Chondrocyte (in vitro differentiated cells): Measurements from ENCODE around the gene ADD3. TPM values are rescaled to one million over a fixed set of nuclear protein-coding genes. Genes with fewer than 3 reads are reported as not detected.
"Not testable (repeated sequence)": the region's sequence is repeated elsewhere in the genome, so short reads cannot be mapped to it uniquely, and the experiment has no call there.

ENCODE experiments used
- DNase-seq: peaks from one replicate; pipeline ENCODE4 v3.0.0; 2021; ENCODE audit warnings: mixed read lengths, low spot score
- H3K27ac Mint-ChIP-seq: one replicate; pipeline ENCODE4 v1.8.0; 2021; ENCODE audit warnings: mild to moderate bottlenecking, moderate library complexity, mixed read lengths; ENCODE audit not compliant: unreplicated experiment
- H3K27me3 Mint-ChIP-seq: 2 replicates; pipeline ENCODE4 v1.8.0; 2021; ENCODE audit warnings: low read depth, mixed read lengths
- H3K36me3 Mint-ChIP-seq: 2 replicates; pipeline ENCODE4 v1.8.0; 2021; ENCODE audit warnings: low read depth, mixed read lengths
- H3K4me1 Mint-ChIP-seq: 2 replicates; pipeline ENCODE4 v1.8.0; 2021; ENCODE audit warnings: low read depth, mild to moderate bottlenecking, mixed read lengths
- H3K4me3 Mint-ChIP-seq: one replicate; pipeline ENCODE4 v1.8.0; 2021; ENCODE audit warnings: mild to moderate bottlenecking, moderate library complexity, mixed read lengths; ENCODE audit not compliant: unreplicated experiment
- H3K9me3 Mint-ChIP-seq: 2 replicates; pipeline ENCODE4 v1.8.0; 2021; ENCODE audit warnings: low read depth, mixed read lengths
- total RNA-seq: library from RNA; stranded (reverse); gene quantifications from 3 replicates; pipeline ENCODE4 v1.2.1, GENCODE V29; 2021
- TF ChIP-seq, protein P1 (sequence below): fragments of 200-600 bp; sonication (generic); IDR thresholded peaks from 2 replicates; pipeline ENCODE4 v1.5.0; 2021; ENCODE audit warnings: antibody characterized with exemption, mild to moderate bottlenecking, moderate library complexity

ADD3 gene
- total RNA-seq, 1 donor from 2014 or later, result 75.1 TPM

DNA sequence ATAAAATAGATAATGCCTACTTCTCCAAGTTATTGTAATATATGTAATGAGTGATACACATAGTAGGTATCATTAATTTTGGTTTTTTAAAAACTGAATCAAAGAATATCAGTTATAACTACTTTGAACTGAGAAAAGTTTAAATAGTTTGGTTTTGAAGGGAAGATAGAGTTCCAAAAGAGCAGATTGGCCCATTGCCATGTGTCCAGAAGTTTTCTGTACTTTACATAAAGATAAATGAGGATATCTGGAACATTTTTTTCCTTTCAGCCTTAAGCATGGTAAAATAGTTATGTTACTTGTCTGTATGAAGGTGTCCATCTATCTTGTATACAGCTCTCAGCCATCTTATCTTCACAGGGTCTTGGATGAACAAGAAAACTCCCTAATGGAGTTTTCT, 101.7 kb downstream of the ADD3 start:
- Mint-ChIP-seq H3K4me3 (no peak overlapping the region), H3K27ac (no peak overlapping the region), H3K9me3 (no peaks in the 10 kb centered on the region), H3K4me1 (peaks cover 14% of the 10 kb centered on the region), H3K27me3 (no peaks in the 10 kb centered on the region), H3K36me3 (peaks cover 13% of the 10 kb centered on the region)
- no peak for DNase-seq
- TF ChIP-seq, protein P1, sequence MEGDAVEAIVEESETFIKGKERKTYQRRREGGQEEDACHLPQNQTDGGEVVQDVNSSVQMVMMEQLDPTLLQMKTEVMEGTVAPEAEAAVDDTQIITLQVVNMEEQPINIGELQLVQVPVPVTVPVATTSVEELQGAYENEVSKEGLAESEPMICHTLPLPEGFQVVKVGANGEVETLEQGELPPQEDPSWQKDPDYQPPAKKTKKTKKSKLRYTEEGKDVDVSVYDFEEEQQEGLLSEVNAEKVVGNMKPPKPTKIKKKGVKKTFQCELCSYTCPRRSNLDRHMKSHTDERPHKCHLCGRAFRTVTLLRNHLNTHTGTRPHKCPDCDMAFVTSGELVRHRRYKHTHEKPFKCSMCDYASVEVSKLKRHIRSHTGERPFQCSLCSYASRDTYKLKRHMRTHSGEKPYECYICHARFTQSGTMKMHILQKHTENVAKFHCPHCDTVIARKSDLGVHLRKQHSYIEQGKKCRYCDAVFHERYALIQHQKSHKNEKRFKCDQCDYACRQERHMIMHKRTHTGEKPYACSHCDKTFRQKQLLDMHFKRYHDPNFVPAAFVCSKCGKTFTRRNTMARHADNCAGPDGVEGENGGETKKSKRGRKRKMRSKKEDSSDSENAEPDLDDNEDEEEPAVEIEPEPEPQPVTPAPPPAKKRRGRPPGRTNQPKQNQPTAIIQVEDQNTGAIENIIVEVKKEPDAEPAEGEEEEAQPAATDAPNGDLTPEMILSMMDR, result no peak

DNA sequence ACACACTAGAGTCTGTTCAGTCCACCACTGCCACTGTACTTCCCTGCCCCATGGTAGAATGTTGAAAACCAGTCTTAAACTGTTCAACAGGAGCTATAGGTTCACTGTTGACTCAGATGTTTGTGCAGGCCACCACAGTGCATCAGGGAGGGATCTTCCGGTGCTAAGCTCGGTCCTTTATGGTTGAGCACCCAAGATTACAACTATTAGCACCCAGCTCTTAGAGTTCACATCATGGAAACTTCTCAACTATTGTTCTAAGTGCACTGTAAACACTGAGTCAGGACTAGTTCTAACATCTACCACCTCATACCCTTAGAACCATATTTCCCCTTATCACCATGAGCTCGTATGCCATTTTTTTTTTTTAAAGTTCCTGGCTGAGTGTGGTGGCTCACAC, 102.6 kb downstream of the ADD3 start:
- no peaks in the 10 kb centered on the region for H3K9me3 Mint-ChIP-seq
- DNase-seq, result no peak
- H3K36me3 Mint-ChIP-seq, result peaks cover 16% of the 10 kb centered on the region
- TF ChIP-seq, protein P1, result no peak
- peaks cover 17% of the 10 kb centered on the region for H3K4me1 Mint-ChIP-seq
- H3K4me3 Mint-ChIP-seq, result no peak overlapping the region
- no peaks in the 10 kb centered on the region for H3K27me3 Mint-ChIP-seq
- no peak overlapping the region for H3K27ac Mint-ChIP-seq

DNA sequence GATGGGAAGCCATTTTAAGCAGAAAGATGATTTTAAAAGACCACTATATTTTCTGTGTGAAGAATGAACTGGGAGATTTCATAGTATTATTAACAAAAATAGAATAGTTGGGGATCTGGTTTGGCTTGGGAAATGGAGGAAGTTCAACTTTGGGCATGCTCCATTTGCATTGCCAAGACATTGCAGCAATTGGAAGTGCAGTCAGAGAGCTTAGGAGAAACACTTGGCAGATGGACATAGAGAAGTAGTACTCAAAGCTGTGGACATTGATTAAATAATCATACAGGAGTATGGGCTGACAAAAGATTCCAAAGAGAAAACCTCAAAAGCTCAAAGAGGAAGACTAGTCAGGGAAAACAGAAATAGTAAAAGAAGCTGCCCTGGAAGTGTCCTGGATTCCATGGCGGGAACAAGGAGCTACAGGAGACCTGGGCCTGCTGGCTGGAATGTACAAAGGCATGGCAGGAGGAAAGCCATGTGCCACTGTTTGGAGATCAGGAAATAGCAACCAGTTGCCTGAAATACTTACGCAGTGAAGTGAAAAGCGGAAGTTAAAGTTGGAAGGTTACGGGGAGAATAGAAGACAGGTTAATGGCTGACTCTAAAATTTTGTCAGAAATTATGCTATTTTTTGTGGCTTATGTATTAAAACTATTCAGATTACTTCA, 106.0 kb downstream of the ADD3 start:
- no peak for DNase-seq
- H3K9me3 Mint-ChIP-seq, result no peaks in the 10 kb centered on the region
- H3K4me3 Mint-ChIP-seq, result no peak overlapping the region
- peaks cover 26% of the 10 kb centered on the region for H3K36me3 Mint-ChIP-seq
- no peak overlapping the region for H3K27ac Mint-ChIP-seq
- TF ChIP-seq, protein P1, result no peak
- H3K4me1 Mint-ChIP-seq, result peaks cover 24% of the 10 kb centered on the region
- H3K27me3 Mint-ChIP-seq, result no peaks in the 10 kb centered on the region

DNA sequence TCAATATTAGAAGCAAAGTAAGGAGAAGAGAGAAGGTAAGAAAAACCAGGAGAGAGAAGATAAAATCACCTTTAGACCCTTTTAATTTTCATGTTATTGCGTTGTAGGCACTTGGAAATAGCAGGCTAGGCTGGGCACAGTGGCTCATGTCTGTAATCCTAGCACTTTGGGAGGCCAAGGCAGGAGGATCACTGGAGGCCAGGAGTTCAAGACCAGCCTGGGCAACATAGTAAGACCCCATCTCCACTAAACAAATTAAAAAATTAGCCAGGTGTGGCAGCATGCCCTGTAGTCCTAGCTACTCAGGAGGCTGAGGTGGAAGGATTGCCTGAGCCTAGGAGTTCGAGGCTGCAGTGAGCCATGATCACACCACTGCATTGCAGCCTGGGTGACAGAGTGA, 106.9 kb downstream of the ADD3 start:
- not testable (repeated sequence) for H3K27ac Mint-ChIP-seq, H3K27me3 Mint-ChIP-seq, DNase-seq, H3K9me3 Mint-ChIP-seq, H3K4me3 Mint-ChIP-seq
- peaks cover 28% of the 10 kb centered on the region for H3K4me1 Mint-ChIP-seq
- peaks cover 32% of the 10 kb centered on the region for H3K36me3 Mint-ChIP-seq

DNA sequence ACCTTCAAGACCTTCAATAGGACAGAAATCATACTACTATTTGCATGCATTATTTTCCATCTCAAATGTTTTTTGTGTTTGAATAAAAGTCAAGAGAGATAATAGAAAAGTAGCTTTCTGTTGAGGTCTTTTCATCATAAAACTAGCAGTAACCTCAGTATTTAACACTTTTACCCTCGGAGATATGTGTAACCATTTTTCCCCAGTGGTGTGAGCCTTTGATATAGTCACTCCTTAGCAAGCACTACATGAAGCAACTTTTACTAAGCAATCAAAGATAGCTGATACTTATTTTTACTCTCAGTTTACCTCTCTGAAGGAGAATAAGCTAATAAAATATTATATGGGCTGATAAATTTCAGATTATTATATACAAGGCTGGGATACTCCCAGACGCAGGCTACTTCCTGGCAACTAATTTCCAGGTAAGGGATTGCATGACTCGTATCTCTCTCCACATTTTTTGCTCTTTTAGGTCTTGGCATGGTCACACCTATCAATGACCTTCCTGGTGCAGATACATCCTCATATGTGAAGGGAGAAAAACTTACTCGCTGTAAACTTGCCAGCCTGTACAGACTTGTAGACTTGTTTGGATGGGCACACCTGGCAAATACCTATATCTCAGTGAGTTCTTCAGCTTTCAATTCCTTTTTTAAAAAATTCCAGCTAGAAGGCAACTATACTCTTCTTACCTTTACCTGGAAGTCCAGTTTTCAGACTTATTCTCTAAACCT, 108.2 kb downstream of the ADD3 start:
- Mint-ChIP-seq H3K4me3 (no peak overlapping the region), H3K4me1 (peaks cover 29% of the 10 kb centered on the region), H3K27me3 (no peaks in the 10 kb centered on the region), H3K9me3 (no peaks in the 10 kb centered on the region), H3K36me3 (peaks cover 35% of the 10 kb centered on the region), H3K27ac (no peak overlapping the region)
- DNase-seq, result no peak
- TF ChIP-seq, protein P1, result no peak
